ENCODE measurements around the gene EXOC1L.

- no peak for TF ChIP-seq CTCF (IDR thresholded peaks at IDR 0.05)
- no peak for TF ChIP-seq POLR2AphosphoS5 (IDR thresholded peaks at IDR 0.05; ENCODE audit: low read depth, low read length)
- TF ChIP-seq TCF7L2 (IDR thresholded peaks at IDR 0.05; ENCODE audit: low read depth, low read length) = no peak
Measured at GRCh38 chr4:55871299-55871800, 51.8 kb downstream of the EXOC1L start.

Measured in Panc1 (cell line).